HepG2 (cell line): Measurements from ENCODE around the gene ZNF800. TPM values are rescaled to one million over a fixed set of nuclear protein-coding genes. Genes with fewer than 3 reads are reported as not detected.
A peak's percentile ranks its signal among the peaks of the same experiment; 100 is the strongest.

Experiments used
- ELF1 ChIP-seq: sonication (generic); formaldehyde crosslinking; IDR thresholded peaks from 2 replicates; pipeline ENCODE4 v1.4.0; 2020; ENCODE audit warnings: missing genetic modification reagents
- GTF3A ChIP-seq: sonication (generic); formaldehyde crosslinking; conservative IDR thresholded peaks from 2 replicates; pipeline ENCODE4 v1.4.0; 2020; ENCODE audit warnings: mild to moderate bottlenecking, missing genetic modification reagents
- MYNN ChIP-seq: sonication (generic); formaldehyde crosslinking; IDR thresholded peaks from 2 replicates; pipeline ENCODE4 v1.4.0; 2020; ENCODE audit warnings: mild to moderate bottlenecking, low read depth, missing genetic modification reagents
- NPAS2 ChIP-seq: sonication (generic); formaldehyde crosslinking; IDR thresholded peaks from 2 replicates; pipeline ENCODE4 v1.8.0; 2022; ENCODE audit warnings: mild to moderate bottlenecking, missing genetic modification reagents, borderline replicate concordance
- SP5 ChIP-seq: IDR thresholded peaks from 2 replicates; pipeline ENCODE4 v1.6.1; 2016; ENCODE audit warnings: low read depth, borderline replicate concordance
- SRSF9 ChIP-seq: fragments of 200-400 bp; formaldehyde crosslinking; IDR thresholded peaks from 2 replicates; pipeline ENCODE4 v1.6.1; 2018; ENCODE audit warnings: borderline replicate concordance, mild to moderate bottlenecking, low read depth, low read length; ENCODE audit not compliant: insufficient read depth, poor library complexity, severe bottlenecking
- STAG1 ChIP-seq: sonication (generic); formaldehyde crosslinking; IDR thresholded peaks from 2 replicates; pipeline ENCODE4 v1.4.0; 2020; ENCODE audit warnings: missing genetic modification reagents
- TMF1 ChIP-seq: sonication (generic); formaldehyde crosslinking; IDR thresholded peaks from 2 replicates; pipeline ENCODE4 v1.8.1; 2022; ENCODE audit warnings: low read depth, missing genetic modification reagents
- USF2 ChIP-seq, 2 experiments: sonication (generic) in 1 of 2; formaldehyde crosslinking in 1 of 2; IDR thresholded peaks; 2 replicates each; pipeline versions ENCODE4 v1.5.1 to v1.6.1; 2011 to 2020; ENCODE audit warnings: borderline replicate concordance in 1 of 2, low read depth in 1 of 2, low read length in 1 of 2, mild to moderate bottlenecking in 1 of 2, missing genetic modification reagents in 1 of 2, moderate library complexity in 1 of 2
- ZNF12 ChIP-seq: sonication (generic); formaldehyde crosslinking; IDR thresholded peaks from 2 replicates; pipeline ENCODE4 v1.5.0; 2020; ENCODE audit warnings: missing genetic modification reagents
- ZNF414 ChIP-seq: sonication (generic); formaldehyde crosslinking; IDR thresholded peaks from 2 replicates; pipeline ENCODE4 v1.5.0; 2020; ENCODE audit warnings: missing genetic modification reagents
- ZNF512B ChIP-seq: sonication (generic); formaldehyde crosslinking; IDR thresholded peaks from 2 replicates; pipeline ENCODE4 v1.5.1; 2020; ENCODE audit warnings: missing genetic modification reagents, mild to moderate bottlenecking, borderline replicate concordance
- ZNF574 ChIP-seq: sonication (generic); formaldehyde crosslinking; IDR thresholded peaks from 2 replicates; pipeline ENCODE4 v1.4.0; 2020; ENCODE audit warnings: missing genetic modification reagents
- polyA plus RNA-seq, 8 experiments: library from polyadenylated mRNA; depleted of rRNA in 3 of 8; stranded (reverse) in 7 of 8; unstranded in 1 of 8; fragments of >200 nt; fragmentation: Illumina TruSeq in 4 of 8; extraction: Trizol in 4 of 8; gene quantifications; 2 replicates each; pipeline versions ENCODE4 v1.2.1 to v1.2.3, GENCODE V29; 2011 to 2016; ENCODE audit warnings: low read depth in 4 of 8, missing spikeins in 1 of 8, mixed read lengths in 1 of 8; ENCODE audit not compliant: insufficient read depth in 1 of 8
- total RNA-seq, 5 experiments: library from RNA; depleted of rRNA; stranded (reverse); fragments of >200 nt; fragmentation: Illumina TruSeq; extraction: Trizol; gene quantifications; 2 replicates each; pipeline ENCODE4 v1.2.3, GENCODE V29; 2016; ENCODE audit warnings: low read depth in 1 of 5

Gene ZNF800
- total and polyA plus RNA-seq, 2 of the 13 experiments (the other 11 are each of a cell fraction or from before 2014, with no cell fraction given), result 7.1 to 12.7 TPM

- TF ChIP-seq SP5 (CRISPR knock-in tag) (no peak), ZNF12 (0 out of 2 replicates have a peak, but pooled peaks have one; percentile 7), NPAS2 (no peak), ZNF574 (CRISPR knock-in tag) (peak; percentile 44; the same call in 1 of the 2 replicates), GTF3A (CRISPR knock-in tag) (no peak), ELF1 (CRISPR knock-in tag) (peak; percentile 49), USF2 (IDR thresholded peaks at IDR 0.05; ENCODE audit: low read depth, low read length) (peak; percentile 65), USF2 (CRISPR knock-in tag; IDR thresholded peaks at IDR 0.05; ENCODE audit: borderline replicate concordance) (peak; percentile 77; the same call in 1 of the 2 replicates), ZNF512B (CRISPR knock-in tag) (no peak), SRSF9 (no peak), ZNF414 (CRISPR knock-in tag) (no peak), STAG1 (CRISPR knock-in tag) (no peak), MYNN (no peak), TMF1 (peak; percentile 80; the same call in 1 of the 2 replicates)
Observed at GRCh38 chr7:127392566-127393367, at the start of gene ZNF800 (continued).
